VCaP (cell line): Measurements from ENCODE around the gene YBX3.

Source experiments
- H3K27ac ChIP-seq: fragments of 450-650 bp; 2 replicates; pipeline ENCODE4 v1.5.1; 2017
- TF ChIP-seq, protein P1 (sequence below): fragments of 450-650 bp; conservative IDR thresholded peaks from 2 replicates; pipeline ENCODE4 v1.5.1; 2017; ENCODE audit warnings: mild to moderate bottlenecking, moderate library complexity

The YBX3 gene

DNA sequence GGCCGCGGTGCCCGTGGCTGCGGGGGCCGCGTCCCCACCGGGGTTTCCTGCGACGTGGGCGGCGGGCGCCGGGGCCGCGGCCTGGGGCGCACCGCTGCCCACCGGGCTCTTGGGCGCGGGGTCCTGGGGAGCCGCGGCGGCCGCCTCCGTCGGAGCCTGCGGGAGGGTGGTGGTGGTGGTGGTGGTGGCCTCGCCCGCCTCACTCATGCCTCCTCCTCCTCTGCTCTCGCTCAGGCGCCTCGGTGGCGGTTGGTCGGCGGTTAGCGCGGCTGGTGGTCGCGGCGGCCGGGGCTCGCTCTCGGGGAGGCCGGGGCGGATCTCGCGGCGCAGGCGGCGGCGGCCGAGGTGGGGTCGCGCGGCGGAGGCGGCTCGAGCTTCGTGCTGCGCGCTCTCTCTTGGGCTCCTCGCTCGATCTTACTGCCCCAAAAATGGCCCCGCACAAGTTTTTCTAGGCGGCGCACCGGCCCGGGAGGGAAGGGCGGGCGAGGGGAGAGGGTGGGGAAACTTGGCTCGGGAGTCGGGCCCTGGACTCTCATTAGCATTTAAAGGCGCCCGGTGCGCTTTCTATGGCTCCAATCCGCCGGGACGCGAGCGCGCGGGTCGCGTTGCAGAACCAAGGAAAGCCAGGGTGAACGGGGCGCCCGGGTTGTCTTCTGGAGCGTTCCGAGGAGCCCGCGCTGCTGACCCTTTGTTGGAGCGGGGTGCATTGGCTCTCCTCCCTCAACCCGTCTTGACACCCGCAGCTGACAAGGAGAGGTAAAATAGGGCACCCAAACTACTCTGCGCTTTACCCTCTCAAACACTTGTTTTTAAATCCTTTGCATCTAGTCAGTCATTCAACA, at the start of gene YBX3:
Gene YBX3 (minus strand): TSS at position 419 of the 842 bp plus-strand sequence. CDS start 212 bp downstream, at position 207.
- peak within 1 kb of the TSS; percentile 97 for H3K27ac ChIP-seq

DNA sequence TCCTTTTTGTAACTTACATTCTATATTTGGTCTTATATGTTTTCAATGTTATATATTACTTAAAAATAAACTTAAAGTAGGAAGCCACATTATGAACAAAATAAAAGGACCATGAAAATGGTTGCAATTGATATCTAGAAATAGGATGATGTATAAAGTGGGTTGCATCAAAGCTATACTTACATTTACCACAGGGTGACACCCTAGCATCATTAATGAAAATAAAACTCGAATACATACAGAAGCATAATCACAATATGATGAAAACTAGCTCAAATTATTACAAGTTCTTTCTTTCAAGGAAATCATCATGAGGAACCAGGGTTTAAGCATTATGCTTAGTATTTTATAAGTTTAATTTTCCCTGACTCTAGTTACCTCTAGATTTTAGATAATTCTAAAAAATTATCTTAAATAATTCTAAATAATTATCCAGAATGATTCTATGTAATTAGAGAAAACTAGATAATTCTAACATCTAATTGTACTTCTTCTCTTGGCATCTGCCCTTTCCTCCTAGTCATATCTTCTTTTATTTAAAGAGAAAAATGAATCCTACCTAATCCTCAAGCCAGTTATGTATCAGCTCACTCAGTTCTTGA, 48.1 kb upstream of the YBX3 start:
- TF ChIP-seq, protein P1, sequence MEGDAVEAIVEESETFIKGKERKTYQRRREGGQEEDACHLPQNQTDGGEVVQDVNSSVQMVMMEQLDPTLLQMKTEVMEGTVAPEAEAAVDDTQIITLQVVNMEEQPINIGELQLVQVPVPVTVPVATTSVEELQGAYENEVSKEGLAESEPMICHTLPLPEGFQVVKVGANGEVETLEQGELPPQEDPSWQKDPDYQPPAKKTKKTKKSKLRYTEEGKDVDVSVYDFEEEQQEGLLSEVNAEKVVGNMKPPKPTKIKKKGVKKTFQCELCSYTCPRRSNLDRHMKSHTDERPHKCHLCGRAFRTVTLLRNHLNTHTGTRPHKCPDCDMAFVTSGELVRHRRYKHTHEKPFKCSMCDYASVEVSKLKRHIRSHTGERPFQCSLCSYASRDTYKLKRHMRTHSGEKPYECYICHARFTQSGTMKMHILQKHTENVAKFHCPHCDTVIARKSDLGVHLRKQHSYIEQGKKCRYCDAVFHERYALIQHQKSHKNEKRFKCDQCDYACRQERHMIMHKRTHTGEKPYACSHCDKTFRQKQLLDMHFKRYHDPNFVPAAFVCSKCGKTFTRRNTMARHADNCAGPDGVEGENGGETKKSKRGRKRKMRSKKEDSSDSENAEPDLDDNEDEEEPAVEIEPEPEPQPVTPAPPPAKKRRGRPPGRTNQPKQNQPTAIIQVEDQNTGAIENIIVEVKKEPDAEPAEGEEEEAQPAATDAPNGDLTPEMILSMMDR, result peak; percentile 86
- no peak overlapping the region for H3K27ac ChIP-seq

More for the DNA sequence above, at the start of gene YBX3:
- TF ChIP-seq, protein P1, result no peak

DNA sequence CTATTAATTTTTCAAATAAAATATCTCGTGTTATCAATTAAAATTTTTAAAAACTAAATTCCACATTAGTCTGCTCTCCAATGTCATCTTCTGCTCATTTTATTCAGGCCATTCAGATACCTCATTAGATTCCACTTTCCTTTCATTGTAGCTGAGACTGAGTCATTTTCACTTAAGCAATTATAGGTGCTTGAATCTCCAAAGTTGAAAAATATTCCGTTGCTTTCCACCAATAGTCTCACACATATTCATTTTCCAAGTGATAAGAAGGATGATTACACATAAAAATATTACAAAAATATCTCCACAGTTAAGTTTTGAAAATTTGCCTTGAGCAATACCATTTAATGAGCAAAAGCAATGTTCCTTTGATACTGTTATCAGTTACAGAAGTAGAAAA, 36.5 kb upstream of the YBX3 start:
- TF ChIP-seq, protein P1, result no peak
- H3K27ac ChIP-seq, result no peak overlapping the region

DNA sequence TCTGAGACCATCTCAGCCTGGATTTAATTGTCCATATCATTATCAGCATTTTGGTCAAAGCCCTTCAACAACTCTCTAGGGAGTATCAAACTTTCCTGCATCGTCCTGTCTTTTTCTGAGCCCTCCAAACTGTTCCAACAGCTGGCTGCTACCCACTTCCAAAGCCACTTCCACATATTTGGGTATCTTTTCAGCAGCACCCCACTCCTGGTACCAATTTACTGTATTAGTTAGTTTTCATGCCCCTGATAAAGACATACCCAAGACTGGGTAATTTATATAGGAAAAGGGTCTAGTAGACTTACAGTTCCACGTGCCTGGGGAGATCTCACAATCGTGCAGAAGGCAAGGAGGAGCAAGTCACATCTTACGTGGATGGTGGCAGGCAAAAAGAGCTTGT, 33.1 kb upstream of the YBX3 start:
- TF ChIP-seq, protein P1, result no peak
- H3K27ac ChIP-seq, result no peak overlapping the region

DNA sequence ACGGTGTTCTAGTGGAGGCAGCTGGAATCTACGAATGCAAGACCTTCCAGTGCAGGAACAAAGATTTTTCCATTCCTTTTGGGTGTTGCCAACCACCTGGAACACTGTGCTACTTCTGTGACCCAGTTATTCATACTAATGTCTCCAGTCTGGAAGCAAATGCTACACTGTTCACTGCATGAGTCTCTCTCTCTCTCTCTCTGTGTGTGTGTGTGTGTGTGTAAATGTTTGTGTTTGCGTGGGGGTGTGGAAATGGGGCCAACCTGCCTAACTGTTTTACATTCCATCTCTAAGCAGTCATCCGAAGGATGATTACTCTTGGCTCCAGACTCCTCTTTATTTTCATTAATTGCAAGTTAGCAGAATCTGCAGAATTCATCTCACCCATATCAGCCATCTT, 29.9 kb upstream of the YBX3 start:
- 0 out of 2 replicates have a peak overlapping the region, but pooled peaks have one; percentile 1 for H3K27ac ChIP-seq
- TF ChIP-seq, protein P1, result no peak

DNA sequence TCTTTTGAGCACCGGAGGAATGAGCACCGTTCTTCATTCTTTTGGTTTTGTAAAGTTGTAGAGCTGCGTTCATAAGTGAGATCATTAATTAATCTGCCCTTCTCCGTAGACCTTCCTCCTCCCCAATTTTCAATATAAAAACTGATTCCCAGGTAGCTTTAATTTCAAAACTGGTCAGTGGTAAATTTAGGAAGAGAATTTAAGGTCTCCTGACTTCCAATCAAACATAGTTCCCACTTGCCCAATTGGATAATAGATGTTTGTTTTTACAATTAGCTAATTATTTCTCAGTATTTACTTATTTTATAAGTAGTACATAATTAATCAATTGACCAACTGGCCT, 27.2 kb upstream of the YBX3 start:
- H3K27ac ChIP-seq, result peak overlapping the region; percentile 47; the same call in 1 of the 2 replicates
- TF ChIP-seq, protein P1, result no peak; the same call in none of the 2 replicates

DNA sequence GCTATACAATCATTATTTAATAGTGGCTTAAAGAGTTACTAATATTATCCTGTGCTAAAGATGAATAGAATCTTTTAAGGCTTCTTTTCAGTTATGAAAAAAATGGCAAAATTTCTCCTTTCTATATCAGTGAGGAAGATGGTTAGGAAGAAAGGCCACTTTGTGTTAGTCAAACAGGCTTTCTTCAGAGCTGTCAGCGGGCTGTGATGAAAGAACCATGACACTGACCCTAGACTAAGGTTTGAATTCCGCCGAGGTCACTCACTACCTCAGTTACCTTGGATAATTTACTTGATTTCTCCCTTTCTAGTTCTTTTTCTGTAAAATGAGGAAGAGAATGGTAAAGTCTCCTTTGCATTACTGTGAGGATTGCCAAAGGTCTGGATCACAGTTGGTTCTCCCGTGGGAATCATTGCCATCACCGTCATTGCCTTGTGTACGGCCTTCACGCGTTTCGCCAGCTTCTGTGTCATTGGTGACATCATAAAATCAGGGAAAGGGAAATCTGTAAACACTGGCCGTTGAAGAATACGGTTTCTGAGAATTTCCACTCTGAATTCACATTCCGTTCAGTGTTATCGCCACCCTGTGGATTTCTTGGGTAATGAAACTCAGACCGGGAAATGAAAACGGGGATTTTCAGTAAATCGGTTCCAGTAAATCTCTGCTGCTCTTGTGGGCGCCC, 26.7 kb upstream of the YBX3 start:
- H3K27ac ChIP-seq, result peak overlapping the region; percentile 47; the same call in 1 of the 2 replicates

More for the DNA sequence above, 26.7 kb upstream of the YBX3 start:
- TF ChIP-seq, protein P1, result peak; percentile 98
